Progenitor cell of endocrine pancreas (in vitro differentiated cells): Measurements from ENCODE around the gene DGKH. TPM values are rescaled to one million over a fixed set of nuclear protein-coding genes. Genes with fewer than 3 reads are reported as not detected.

Experiments used
- DNase-seq: peaks from one replicate; pipeline ENCODE4 v3.0.0; 2021; ENCODE audit warnings: low spot score; ENCODE audit not compliant: unreplicated experiment
- H3K27ac Mint-ChIP-seq: 2 replicates; pipeline ENCODE4 v1.8.0; 2021; ENCODE audit warnings: mild to moderate bottlenecking, moderate library complexity, mixed read lengths
- H3K27me3 Mint-ChIP-seq: 2 replicates; pipeline ENCODE4 v1.8.0; 2021; ENCODE audit warnings: mixed read lengths
- H3K36me3 Mint-ChIP-seq: 2 replicates; pipeline ENCODE4 v1.8.0; 2022; ENCODE audit warnings: mixed read lengths; ENCODE audit not compliant: insufficient read depth
- H3K4me1 Mint-ChIP-seq: 2 replicates; pipeline ENCODE4 v1.8.0; 2021; ENCODE audit warnings: low read depth, mixed read lengths
- H3K4me3 Mint-ChIP-seq: 2 replicates; pipeline ENCODE4 v1.8.0; 2021; ENCODE audit warnings: low read depth, mild to moderate bottlenecking, moderate library complexity, mixed read lengths
- H3K9me3 Mint-ChIP-seq: 2 replicates; pipeline ENCODE4 v1.8.0; 2021; ENCODE audit warnings: low read depth, mixed read lengths
- total RNA-seq: library from RNA; stranded (reverse); gene quantifications from 2 replicates; pipeline ENCODE4 v1.2.1, GENCODE V29; 2021
- TF ChIP-seq, protein P1 (sequence below): fragments of 200-600 bp; sonication (generic); IDR thresholded peaks from one replicate; pipeline ENCODE4 v1.5.0; 2021; ENCODE audit warnings: antibody characterized with exemption, mild to moderate bottlenecking; ENCODE audit not compliant: unreplicated experiment

DGKH gene
- total RNA-seq, 1 donor from 2014 or later = 5.3 TPM

DNA sequence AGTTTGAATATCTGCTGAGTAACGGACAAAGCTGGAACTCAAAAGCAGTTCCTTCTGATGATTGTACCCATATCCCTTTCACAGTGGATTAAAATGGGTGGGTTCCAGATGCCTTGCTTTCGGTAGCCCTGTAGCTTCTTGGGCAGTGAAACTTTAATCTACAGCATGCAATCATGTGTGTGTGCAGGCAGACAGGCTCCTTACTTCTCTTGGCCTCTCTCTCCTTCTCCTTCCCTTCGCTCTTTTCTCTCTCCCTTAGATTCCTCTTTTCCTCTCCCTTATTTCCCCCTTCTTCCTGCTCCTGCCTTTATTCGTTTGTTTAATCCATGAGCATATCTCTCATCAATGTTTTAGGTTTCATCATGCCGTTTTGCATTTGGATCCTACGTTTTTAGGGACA is 8.1 kb downstream of the DGKH start:
- DNase-seq = no peak
- no peaks in the 10 kb centered on the region for H3K27me3 Mint-ChIP-seq
- H3K9me3 Mint-ChIP-seq = peaks cover 6% of the 10 kb centered on the region
- TF ChIP-seq, protein P1, sequence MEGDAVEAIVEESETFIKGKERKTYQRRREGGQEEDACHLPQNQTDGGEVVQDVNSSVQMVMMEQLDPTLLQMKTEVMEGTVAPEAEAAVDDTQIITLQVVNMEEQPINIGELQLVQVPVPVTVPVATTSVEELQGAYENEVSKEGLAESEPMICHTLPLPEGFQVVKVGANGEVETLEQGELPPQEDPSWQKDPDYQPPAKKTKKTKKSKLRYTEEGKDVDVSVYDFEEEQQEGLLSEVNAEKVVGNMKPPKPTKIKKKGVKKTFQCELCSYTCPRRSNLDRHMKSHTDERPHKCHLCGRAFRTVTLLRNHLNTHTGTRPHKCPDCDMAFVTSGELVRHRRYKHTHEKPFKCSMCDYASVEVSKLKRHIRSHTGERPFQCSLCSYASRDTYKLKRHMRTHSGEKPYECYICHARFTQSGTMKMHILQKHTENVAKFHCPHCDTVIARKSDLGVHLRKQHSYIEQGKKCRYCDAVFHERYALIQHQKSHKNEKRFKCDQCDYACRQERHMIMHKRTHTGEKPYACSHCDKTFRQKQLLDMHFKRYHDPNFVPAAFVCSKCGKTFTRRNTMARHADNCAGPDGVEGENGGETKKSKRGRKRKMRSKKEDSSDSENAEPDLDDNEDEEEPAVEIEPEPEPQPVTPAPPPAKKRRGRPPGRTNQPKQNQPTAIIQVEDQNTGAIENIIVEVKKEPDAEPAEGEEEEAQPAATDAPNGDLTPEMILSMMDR = no peak
- H3K4me1 Mint-ChIP-seq = peaks cover 2% of the 10 kb centered on the region
- no peak overlapping the region for H3K4me3 Mint-ChIP-seq
- peaks cover 4% of the 10 kb centered on the region for H3K36me3 Mint-ChIP-seq
- H3K27ac Mint-ChIP-seq = no peak overlapping the region

DNA sequence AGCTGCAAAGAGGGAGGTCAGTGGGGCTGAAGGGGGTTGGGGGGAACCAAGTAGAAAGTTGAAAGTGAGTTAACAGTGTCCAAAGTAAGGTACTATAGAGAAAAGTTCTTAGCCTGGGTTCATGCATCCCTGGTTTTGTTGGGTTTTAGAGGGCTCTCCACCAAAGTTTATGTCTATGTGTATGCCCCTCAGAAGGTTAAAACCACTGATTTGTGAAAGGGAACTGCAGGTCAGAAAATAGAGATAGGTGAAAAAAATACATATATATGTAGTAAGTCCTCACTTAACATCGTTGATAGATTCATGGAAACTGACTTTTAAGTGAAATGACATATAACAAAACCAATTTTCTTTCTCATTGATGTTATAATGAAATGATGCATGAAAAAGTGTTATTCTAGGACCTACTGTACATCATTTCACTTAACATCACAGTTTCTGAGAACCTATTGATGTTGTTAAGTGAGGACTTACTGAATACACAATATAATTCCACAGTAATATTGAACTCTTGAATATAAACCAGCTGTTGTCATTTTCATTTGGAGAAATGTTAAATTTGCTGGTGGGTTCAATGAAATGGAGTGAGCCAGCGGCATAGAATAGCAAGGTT is 9.6 kb downstream of the DGKH start:
- H3K36me3 Mint-ChIP-seq = peaks cover 4% of the 10 kb centered on the region
- H3K27me3 Mint-ChIP-seq = no peaks in the 10 kb centered on the region
- peaks cover 2% of the 10 kb centered on the region for H3K4me1 Mint-ChIP-seq
- TF ChIP-seq, protein P1 = no peak
- no peak overlapping the region for H3K27ac Mint-ChIP-seq
- no peak for DNase-seq
- peaks cover 6% of the 10 kb centered on the region for H3K9me3 Mint-ChIP-seq
- no peak overlapping the region for H3K4me3 Mint-ChIP-seq

DNA sequence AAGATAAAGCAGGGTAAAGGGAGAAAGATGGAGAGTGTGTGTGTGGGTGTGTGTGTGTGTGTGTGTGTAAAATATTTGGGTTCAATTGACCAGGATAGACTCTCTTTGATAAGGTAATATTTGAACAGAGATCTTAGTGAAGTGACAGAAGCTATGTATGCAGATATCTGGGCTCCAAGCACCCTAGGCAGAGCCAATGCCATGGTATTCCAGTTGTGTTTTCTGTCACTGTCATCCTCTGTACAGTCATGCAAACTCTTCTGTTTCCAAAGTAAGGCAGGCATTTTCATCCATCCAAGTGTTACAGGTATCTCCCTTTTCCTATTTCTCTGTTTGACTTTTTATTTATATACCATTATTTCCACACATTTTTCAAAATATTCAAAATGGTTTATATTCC is 13.5 kb downstream of the DGKH start:
- DNase-seq = no peak
- TF ChIP-seq, protein P1 = no peak
- peaks cover 7% of the 10 kb centered on the region for H3K36me3 Mint-ChIP-seq
- no peak overlapping the region for H3K27ac Mint-ChIP-seq
- H3K4me1 Mint-ChIP-seq = peaks cover 2% of the 10 kb centered on the region
- peaks cover 6% of the 10 kb centered on the region for H3K9me3 Mint-ChIP-seq
- no peaks in the 10 kb centered on the region for H3K27me3 Mint-ChIP-seq
- no peak overlapping the region for H3K4me3 Mint-ChIP-seq

DNA sequence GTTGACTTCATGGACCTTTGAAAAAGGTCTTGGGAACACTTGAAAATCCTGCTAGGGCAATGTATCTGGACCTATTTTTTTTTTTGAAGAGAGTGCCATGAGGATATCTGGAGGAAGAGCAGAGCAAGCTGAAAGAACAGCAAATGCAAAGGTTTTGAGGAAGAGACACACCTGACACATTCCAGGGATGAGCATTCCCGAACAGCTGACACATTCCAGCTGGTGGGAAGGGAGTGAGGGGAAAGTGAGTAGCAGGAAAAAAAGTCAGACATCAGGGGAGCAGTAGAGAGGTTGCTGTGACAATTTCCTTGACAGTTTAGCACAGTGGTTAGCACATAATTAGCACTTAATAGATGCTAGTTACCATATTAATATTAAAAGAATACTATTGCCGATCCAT is 14.7 kb downstream of the DGKH start:
- DNase-seq = no peak
- TF ChIP-seq, protein P1 = no peak
- Mint-ChIP-seq H3K9me3 (peaks cover 6% of the 10 kb centered on the region), H3K36me3 (peaks cover 7% of the 10 kb centered on the region), H3K4me3 (no peak overlapping the region), H3K4me1 (peaks cover 2% of the 10 kb centered on the region), H3K27ac (no peak overlapping the region), H3K27me3 (no peaks in the 10 kb centered on the region)

DNA sequence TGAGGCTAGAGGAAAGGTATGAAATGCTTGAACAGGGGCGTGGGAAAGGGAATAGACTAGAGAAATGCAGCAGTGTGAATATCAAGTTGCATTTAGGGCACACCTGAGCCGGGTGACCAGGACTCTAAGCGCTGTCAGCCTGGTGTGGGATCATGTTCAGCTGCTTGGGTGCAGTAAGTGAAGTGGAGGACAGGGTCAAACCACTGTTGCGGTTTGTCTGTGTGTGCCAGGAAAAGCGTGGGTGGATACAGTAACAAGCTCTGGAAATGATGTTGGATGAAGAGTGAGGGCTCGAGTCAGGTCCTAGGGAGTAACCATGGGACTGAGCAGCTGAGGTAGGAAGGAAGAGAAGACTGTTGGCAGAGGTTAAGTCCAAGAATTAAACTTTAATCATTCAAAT is 15.8 kb downstream of the DGKH start:
- TF ChIP-seq, protein P1 = no peak
- H3K36me3 Mint-ChIP-seq = peaks cover 4% of the 10 kb centered on the region
- no peaks in the 10 kb centered on the region for H3K27me3 Mint-ChIP-seq
- H3K27ac Mint-ChIP-seq = no peak overlapping the region
- no peak for DNase-seq
- H3K9me3 Mint-ChIP-seq = peaks cover 4% of the 10 kb centered on the region
- no peak overlapping the region for H3K4me3 Mint-ChIP-seq
- H3K4me1 Mint-ChIP-seq = peaks cover 2% of the 10 kb centered on the region
